ENCODE results near the gene LARP4B. TPM values are rescaled to one million over a fixed set of nuclear protein-coding genes. Genes with fewer than 3 reads are reported as not detected.

The LARP4B gene
- total RNA-seq, 5 donors from 2014 or later (not counting 1 experiment from before 2014, with no cell fraction given), result 77.2 to 108 (median 94.0) TPM

DNA sequence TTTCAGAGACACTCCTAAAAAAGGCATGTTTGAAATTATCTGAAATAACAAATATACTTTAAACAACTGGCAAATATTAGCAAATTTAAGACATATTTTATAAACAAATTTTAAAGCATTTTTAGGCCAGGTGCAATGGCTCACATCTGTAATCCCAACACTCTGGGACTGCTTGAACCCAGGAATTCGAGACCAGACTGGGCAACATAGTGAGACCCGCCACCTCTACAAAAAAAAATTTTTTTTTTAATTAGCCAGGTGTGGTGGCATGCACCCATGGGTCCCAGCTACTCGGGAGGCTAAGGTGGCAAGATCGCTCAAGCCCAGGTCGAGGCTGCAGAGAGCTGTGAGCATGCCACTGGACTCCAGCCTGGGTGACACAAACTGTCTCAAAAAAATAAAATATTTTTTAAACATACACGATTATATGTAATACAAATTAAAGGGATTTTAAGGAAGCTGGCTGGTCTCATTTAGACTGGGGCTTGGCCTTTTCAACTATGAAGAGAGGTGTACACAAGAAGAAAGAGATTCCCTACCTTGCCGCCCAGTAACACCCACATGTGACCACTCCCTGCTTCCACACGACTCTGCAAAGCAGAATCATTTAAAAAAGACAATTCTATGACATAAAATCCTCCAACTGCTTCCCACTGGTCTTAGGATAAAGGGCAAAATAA, 7.5 kb downstream of the LARP4B start:
- ATAC-seq (replicated peaks in 1 of 4), result no peak
- H3K36me3 ChIP-seq (ENCODE audit: control insufficient read depth in 2 of 2, extremely low read depth in 1 of 2, insufficient read depth in 1 of 2, low read length in 1 of 2), result peaks cover 0 to 20% of the 10 kb centered on the region in 2 donors
- WGBS (ENCODE audit: insufficient coverage), result no CpG with 5 or more reads among the region's 8 CpGs
- peak overlapping the region in 1 of 3 donors; percentile 15 for H3K4me3 Mint-ChIP-seq
- H3K36me3 Mint-ChIP-seq, result peaks cover 11% of the 10 kb centered on the region
- ChIA-PET POLR2A (no interaction called here), CTCF (interaction anchor here in 1 of 2 donors (0.7 to 0.8 kb wide), 2 partner anchors 9 to 141 kb away, joined by 4 to 6 read pairs; no protein-coding TSS in a partner anchor)
- H3K4me1 ChIP-seq (ENCODE audit: control insufficient read depth in 1 of 2, extremely low read depth in 1 of 2, insufficient read depth in 2 of 2, low read length in 2 of 2), result peaks cover 5 to 37% of the 10 kb centered on the region in 2 experiments
- H3K27ac Mint-ChIP-seq, result no peak overlapping the region
- H3K9me3 Mint-ChIP-seq, result no peaks in the 10 kb centered on the region
- H3K9me3 ChIP-seq, result no peaks in the 10 kb centered on the region
- H3K27me3 ChIP-seq (replicated peaks in 1 of 2; ENCODE audit: control insufficient read depth in 2 of 2, extremely low read depth in 1 of 2, insufficient read depth in 2 of 2, low read length in 1 of 2), result no peaks in the 10 kb centered on the region
- H3K4me3 ChIP-seq (ENCODE audit: control insufficient read depth in 1 of 2, extremely low read depth in 1 of 2, low read length in 1 of 2), result no peak overlapping the region
- no peak for DNase-seq
- H3K4me1 Mint-ChIP-seq, result peaks cover 59 to 78% (median 73%) of the 10 kb centered on the region in 3 donors
- H3K27ac ChIP-seq (ENCODE audit: low read length), result no peak overlapping the region
- H3K27me3 Mint-ChIP-seq, result no peaks in the 10 kb centered on the region

DNA sequence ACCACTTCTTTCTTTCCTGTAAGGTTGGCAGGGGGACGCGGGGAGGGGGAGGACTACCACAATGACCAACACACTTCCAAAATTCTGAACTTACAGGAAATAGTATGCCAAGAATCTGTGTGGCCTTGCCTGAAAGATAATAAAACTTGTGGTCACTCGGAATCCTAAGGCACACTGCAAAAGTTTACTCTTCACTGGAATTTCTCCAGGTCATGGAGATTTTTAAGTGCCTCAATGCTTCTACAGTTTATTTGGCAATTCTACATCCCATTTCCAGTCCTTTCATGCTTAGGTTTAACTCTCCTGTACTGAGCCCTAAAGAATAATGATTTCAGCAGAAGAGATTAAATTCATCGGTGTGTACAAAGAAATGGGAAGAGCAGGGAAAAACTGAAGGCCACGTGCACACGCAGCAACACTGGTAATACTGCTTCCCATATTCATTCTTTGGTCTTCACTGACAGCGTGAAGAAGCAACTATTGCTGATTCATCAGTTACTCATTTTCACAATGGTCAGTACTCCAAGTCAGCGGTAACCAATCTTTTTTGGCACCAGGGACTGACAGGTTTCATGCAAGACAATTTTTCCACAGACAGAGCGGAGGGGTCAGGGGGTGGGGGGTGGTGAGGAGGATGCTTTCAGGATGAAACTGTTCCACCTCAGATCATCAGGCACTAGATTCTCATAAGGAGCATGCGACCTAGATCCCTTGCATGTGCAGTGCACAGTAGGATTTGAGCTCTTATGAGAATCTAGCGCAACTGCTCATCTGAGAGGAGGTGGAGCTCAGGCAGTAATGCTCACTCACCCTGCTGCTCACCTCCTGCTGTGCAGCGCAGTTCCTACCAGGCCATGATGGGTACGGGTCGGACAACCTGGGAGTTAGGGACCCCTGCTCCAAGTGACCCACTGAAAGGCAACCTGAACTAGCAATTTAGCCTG, 9.8 kb downstream of the LARP4B start:
- peaks cover 0 to 20% of the 10 kb centered on the region in 2 donors for H3K36me3 ChIP-seq (ENCODE audit: control insufficient read depth in 2 of 2, extremely low read depth in 1 of 2, insufficient read depth in 1 of 2, low read length in 1 of 2)
- H3K9me3 ChIP-seq, result no peaks in the 10 kb centered on the region
- ChIA-PET CTCF (no interaction called here), POLR2A (no interaction called here)
- no peak overlapping the region for H3K27ac ChIP-seq (ENCODE audit: low read length)
- Mint-ChIP-seq H3K4me3 (no peak overlapping the region), H3K4me1 (peaks cover 55 to 70% (median 62%) of the 10 kb centered on the region in 3 donors), H3K27me3 (no peaks in the 10 kb centered on the region), H3K27ac (no peak overlapping the region), H3K36me3 (peaks cover 17% of the 10 kb centered on the region), H3K9me3 (no peaks in the 10 kb centered on the region)
- H3K4me3 ChIP-seq (ENCODE audit: control insufficient read depth in 1 of 2, extremely low read depth in 1 of 2, low read length in 1 of 2), result no peak overlapping the region
- H3K4me1 ChIP-seq (ENCODE audit: control insufficient read depth in 1 of 2, extremely low read depth in 1 of 2, insufficient read depth in 2 of 2, low read length in 2 of 2), result peaks cover 3 to 27% of the 10 kb centered on the region in 2 experiments
- no peaks in the 10 kb centered on the region for H3K27me3 ChIP-seq (replicated peaks in 1 of 2; ENCODE audit: control insufficient read depth in 2 of 2, extremely low read depth in 1 of 2, insufficient read depth in 2 of 2, low read length in 1 of 2)
- ATAC-seq (replicated peaks in 1 of 4) (no peak), DNase-seq (no peak)
- WGBS (ENCODE audit: insufficient coverage), result 93% methylated on average over 10 of the region's 14 CpGs

DNA sequence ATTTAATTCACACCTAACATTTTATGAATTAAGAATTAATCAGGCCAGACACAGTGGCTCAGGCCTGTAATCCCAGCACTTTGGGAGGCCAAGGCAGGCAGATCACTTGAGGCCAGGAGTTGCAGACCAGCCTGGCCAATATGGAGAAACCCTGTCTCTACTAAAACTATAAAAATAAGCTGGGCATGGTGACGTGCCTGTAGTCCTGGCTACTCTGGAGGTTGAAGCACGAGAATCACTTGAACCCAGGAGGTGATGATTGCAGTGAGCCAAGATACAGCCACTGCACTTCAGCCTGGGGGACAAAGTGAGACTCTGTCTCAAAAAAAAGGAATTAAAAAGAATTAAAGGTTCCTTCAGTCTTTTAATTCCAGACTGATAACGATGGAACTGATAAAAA, 11.1 kb downstream of the LARP4B start:
- Mint-ChIP-seq H3K4me1 (peaks cover 46 to 68% (median 55%) of the 10 kb centered on the region in 3 donors), H3K27me3 (no peaks in the 10 kb centered on the region), H3K4me3 (no peak overlapping the region), H3K9me3 (no peaks in the 10 kb centered on the region), H3K27ac (no peak overlapping the region), H3K36me3 (peaks cover 12% of the 10 kb centered on the region)
- no peak for DNase-seq
- ChIA-PET POLR2A (no interaction called here), CTCF (no interaction called here)
- no peak for ATAC-seq (replicated peaks in 1 of 4)
- peaks cover 2 to 19% of the 10 kb centered on the region in 2 experiments for H3K4me1 ChIP-seq (ENCODE audit: control insufficient read depth in 1 of 2, extremely low read depth in 1 of 2, insufficient read depth in 2 of 2, low read length in 2 of 2)
- 92% methylated on average over 2 of the region's 3 CpGs for WGBS (ENCODE audit: insufficient coverage)
- H3K36me3 ChIP-seq (ENCODE audit: control insufficient read depth in 2 of 2, extremely low read depth in 1 of 2, insufficient read depth in 1 of 2, low read length in 1 of 2), result peaks cover 0 to 12% of the 10 kb centered on the region in 2 donors
- H3K9me3 ChIP-seq, result no peaks in the 10 kb centered on the region
- H3K27me3 ChIP-seq (replicated peaks in 1 of 2; ENCODE audit: control insufficient read depth in 2 of 2, extremely low read depth in 1 of 2, insufficient read depth in 2 of 2, low read length in 1 of 2), result no peaks in the 10 kb centered on the region
- no peak overlapping the region for H3K4me3 ChIP-seq (ENCODE audit: control insufficient read depth in 1 of 2, extremely low read depth in 1 of 2, low read length in 1 of 2)
- H3K27ac ChIP-seq (ENCODE audit: low read length), result no peak overlapping the region

DNA sequence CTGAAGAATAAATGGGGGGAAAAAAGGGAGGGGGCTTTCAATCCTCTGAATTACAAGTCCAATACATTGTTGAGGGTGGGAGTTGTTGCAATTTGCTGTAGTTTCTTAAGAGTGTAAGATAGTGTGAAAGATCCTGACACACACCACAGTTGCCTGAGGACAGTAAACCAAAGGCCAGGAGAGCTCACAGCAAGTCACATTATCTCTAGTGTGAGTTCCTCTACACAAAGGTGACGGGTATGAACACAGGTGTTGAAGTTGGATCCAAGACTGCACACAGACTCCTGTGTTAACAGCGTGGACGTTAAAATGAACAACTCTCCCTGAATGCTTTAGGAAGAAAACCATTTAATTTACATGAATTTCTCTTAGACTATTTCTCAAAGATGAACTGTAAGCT, 12.0 kb downstream of the LARP4B start:
- ChIA-PET POLR2A (interaction anchor here in 1 of 2 donors (0.6 kb wide), 1 partner anchor 17 kb away, joined by 7 read pairs; no protein-coding TSS in a partner anchor), CTCF (no interaction called here)
- Mint-ChIP-seq H3K9me3 (no peaks in the 10 kb centered on the region), H3K36me3 (peaks cover 9% of the 10 kb centered on the region), H3K27ac (no peak overlapping the region), H3K4me3 (no peak overlapping the region), H3K4me1 (peaks cover 41 to 63% (median 48%) of the 10 kb centered on the region in 3 donors), H3K27me3 (no peaks in the 10 kb centered on the region)
- no CpG with 5 or more reads among the region's 3 CpGs for WGBS (ENCODE audit: insufficient coverage)
- no peak for ATAC-seq (replicated peaks in 1 of 4)
- peaks cover 0 to 12% of the 10 kb centered on the region in 2 donors for H3K36me3 ChIP-seq (ENCODE audit: control insufficient read depth in 2 of 2, extremely low read depth in 1 of 2, insufficient read depth in 1 of 2, low read length in 1 of 2)
- H3K4me3 ChIP-seq (ENCODE audit: control insufficient read depth in 1 of 2, extremely low read depth in 1 of 2, low read length in 1 of 2), result no peak overlapping the region
- H3K9me3 ChIP-seq, result no peaks in the 10 kb centered on the region
- no peak for DNase-seq
- H3K4me1 ChIP-seq (ENCODE audit: control insufficient read depth in 1 of 2, extremely low read depth in 1 of 2, insufficient read depth in 2 of 2, low read length in 2 of 2), result peaks cover 2 to 12% of the 10 kb centered on the region in 2 experiments
- no peaks in the 10 kb centered on the region for H3K27me3 ChIP-seq (replicated peaks in 1 of 2; ENCODE audit: control insufficient read depth in 2 of 2, extremely low read depth in 1 of 2, insufficient read depth in 2 of 2, low read length in 1 of 2)
- H3K27ac ChIP-seq (ENCODE audit: low read length), result no peak overlapping the region

DNA sequence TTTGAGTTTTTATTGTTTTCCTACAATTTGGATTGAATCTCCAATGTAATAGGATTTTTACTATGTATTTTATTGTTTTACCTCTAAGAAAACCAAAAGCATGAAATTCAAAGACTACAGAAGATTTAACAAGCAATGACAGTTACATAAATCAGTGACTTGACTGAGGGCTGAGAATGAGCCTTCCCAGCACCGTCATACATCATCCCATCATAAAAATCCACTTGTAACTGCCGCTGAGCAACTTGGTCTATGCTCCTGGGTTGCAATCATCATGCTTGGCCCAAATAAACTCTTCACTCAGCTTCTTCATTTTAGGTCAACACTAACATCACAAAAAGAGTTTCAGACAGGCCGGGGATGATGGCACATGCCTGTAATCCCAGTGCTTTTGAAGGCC, 13.5 kb downstream of the LARP4B start:
- Mint-ChIP-seq H3K4me1 (peaks cover 36 to 61% (median 42%) of the 10 kb centered on the region in 3 donors), H3K9me3 (no peaks in the 10 kb centered on the region), H3K27ac (no peak overlapping the region), H3K36me3 (peaks cover 9% of the 10 kb centered on the region), H3K4me3 (no peak overlapping the region), H3K27me3 (no peaks in the 10 kb centered on the region)
- no peak overlapping the region for H3K27ac ChIP-seq (ENCODE audit: low read length)
- no peak for DNase-seq
- no peak overlapping the region for H3K4me3 ChIP-seq (ENCODE audit: control insufficient read depth in 1 of 2, extremely low read depth in 1 of 2, low read length in 1 of 2)
- ChIA-PET POLR2A (no interaction called here), CTCF (interaction anchor here in 1 of 2 donors (0.7 kb wide), 1 partner anchor 9 kb away, joined by 4 read pairs; no protein-coding TSS in a partner anchor)
- peaks cover 0 to 8% of the 10 kb centered on the region in 2 donors for H3K36me3 ChIP-seq (ENCODE audit: control insufficient read depth in 2 of 2, extremely low read depth in 1 of 2, insufficient read depth in 1 of 2, low read length in 1 of 2)
- no peaks in the 10 kb centered on the region for H3K27me3 ChIP-seq (replicated peaks in 1 of 2; ENCODE audit: control insufficient read depth in 2 of 2, extremely low read depth in 1 of 2, insufficient read depth in 2 of 2, low read length in 1 of 2)
- 96% methylated on average over 3 of the region's 3 CpGs for WGBS (ENCODE audit: insufficient coverage)
- no peaks in the 10 kb centered on the region for H3K9me3 ChIP-seq
- peaks cover 0 to 5% of the 10 kb centered on the region in 2 experiments for H3K4me1 ChIP-seq (ENCODE audit: control insufficient read depth in 1 of 2, extremely low read depth in 1 of 2, insufficient read depth in 2 of 2, low read length in 2 of 2)
- ATAC-seq (replicated peaks in 1 of 4), result no peak

DNA sequence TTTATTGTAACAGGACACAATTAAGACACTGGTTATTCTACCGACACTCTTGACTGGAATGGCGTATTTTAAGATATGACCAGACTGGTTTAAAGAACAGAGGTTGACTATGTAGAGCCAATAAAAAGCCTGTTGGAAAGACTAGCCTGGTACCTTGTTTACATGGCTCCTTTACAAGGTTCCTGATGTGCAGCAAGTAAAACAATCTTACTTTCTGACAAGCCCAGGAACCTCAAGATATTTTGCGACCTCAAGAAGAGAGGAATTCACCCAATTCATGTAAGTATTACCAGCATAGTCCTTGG, 14.1 kb downstream of the LARP4B start:
- Histone ChIP-seq H3K9me3 (no peaks in the 10 kb centered on the region), H3K27me3 (replicated peaks in 1 of 2; ENCODE audit: control insufficient read depth in 2 of 2, extremely low read depth in 1 of 2, insufficient read depth in 2 of 2, low read length in 1 of 2) (no peaks in the 10 kb centered on the region), H3K36me3 (ENCODE audit: control insufficient read depth in 2 of 2, extremely low read depth in 1 of 2, insufficient read depth in 1 of 2, low read length in 1 of 2) (peaks cover 0 to 8% of the 10 kb centered on the region in 2 donors), H3K4me3 (ENCODE audit: control insufficient read depth in 1 of 2, extremely low read depth in 1 of 2, low read length in 1 of 2) (no peak overlapping the region), H3K4me1 (ENCODE audit: control insufficient read depth in 1 of 2, extremely low read depth in 1 of 2, insufficient read depth in 2 of 2, low read length in 2 of 2) (peaks cover 0 to 7% of the 10 kb centered on the region in 2 experiments), H3K27ac (ENCODE audit: low read length) (no peak overlapping the region)
- no peak for ATAC-seq (replicated peaks in 1 of 4)
- Mint-ChIP-seq H3K27ac (no peak overlapping the region), H3K4me1 (peaks cover 35 to 59% (median 40%) of the 10 kb centered on the region in 3 donors), H3K36me3 (peaks cover 11% of the 10 kb centered on the region), H3K4me3 (no peak overlapping the region), H3K27me3 (no peaks in the 10 kb centered on the region), H3K9me3 (no peaks in the 10 kb centered on the region)
- CTCF ChIA-PET, result no interaction called here
- no peak for DNase-seq
- POLR2A ChIA-PET, result no interaction called here
- WGBS (ENCODE audit: insufficient coverage), result 80% methylated on average over 1 of the region's 3 CpGs

Measured in T-cell (primary cell).